Fibroblast of lung (primary cell): Measurements from ENCODE around the gene ATP1B3.

Experiments
- CTCF ChIP-seq, 2 donors: IDR thresholded peaks in 1 of 2; conservative IDR thresholded peaks in 1 of 2; 1 replicate in 1 of 2; 2 replicates in 1 of 2; pipeline ENCODE4 v1.5.1; 2011 to 2012; ENCODE audit warnings: low read length in 2 of 2, control low read depth in 1 of 2, inconsistent platforms in 1 of 2, low read depth in 1 of 2, mild to moderate bottlenecking in 1 of 2
- EZH2 ChIP-seq: IDR thresholded peaks from 2 replicates; pipeline ENCODE4 v1.5.1; 2012; ENCODE audit warnings: low read length, control low read depth, mild to moderate bottlenecking; ENCODE audit errors: missing control alignments

- TF ChIP-seq CTCF (conservative IDR thresholded peaks at IDR 0.05 in 1 of 2, IDR thresholded peaks at IDR 0.05 in 1 of 2; ENCODE audit: low read depth in 1 of 2, low read length in 2 of 2) (no peak), EZH2 (no peak)
Measured at GRCh38 chr3:141905129-141905528, 28.7 kb downstream of the ATP1B3 start.
